GM23248 (cell line): ENCODE results near the gene CCDC63. TPM values are rescaled to one million over a fixed set of nuclear protein-coding genes. Genes with fewer than 3 reads are reported as not detected.

Source experiments
- DNase-seq: peaks from one replicate; pipeline ENCODE4 v3.0.0-alpha.2; 2015
- H2AFZ ChIP-seq: fragments of 200-600 bp; sonication (generic); 2 replicates; pipeline ENCODE4 v1.6.1; 2016; ENCODE audit warnings: antibody characterized with exemption
- H3F3A ChIP-seq: fragments of 200-600 bp; sonication (generic); 2 replicates; pipeline ENCODE4 v1.6.1; 2016; ENCODE audit warnings: mild to moderate bottlenecking, antibody characterized with exemption, mixed run types; ENCODE audit not compliant: insufficient read depth
- H3K27ac ChIP-seq: fragments of 200-600 bp; sonication (generic); 2 replicates; pipeline ENCODE4 v1.5.1; 2016; ENCODE audit warnings: mild to moderate bottlenecking
- H3K27me3 ChIP-seq: fragments of 200-600 bp; sonication (generic); replicated peaks from 2 replicates; pipeline ENCODE4 v1.6.1; 2016; ENCODE audit warnings: mild to moderate bottlenecking; ENCODE audit not compliant: insufficient read depth
- H3K36me3 ChIP-seq: fragments of 200-600 bp; sonication (generic); 2 replicates; pipeline ENCODE4 v1.6.1; 2016; ENCODE audit warnings: low read depth, mild to moderate bottlenecking
- H3K4me1 ChIP-seq: fragments of 200-600 bp; sonication (generic); 2 replicates; pipeline ENCODE4 v1.6.1; 2016; ENCODE audit warnings: mild to moderate bottlenecking; ENCODE audit not compliant: insufficient read depth
- H3K4me2 ChIP-seq: fragments of 200-600 bp; sonication (generic); one replicate; pipeline ENCODE4 v1.6.1; 2016; ENCODE audit warnings: mild to moderate bottlenecking; ENCODE audit not compliant: unreplicated experiment
- H3K4me3 ChIP-seq: fragments of 200-600 bp; sonication (generic); 2 replicates; pipeline ENCODE4 v1.5.1; 2016; ENCODE audit warnings: mild to moderate bottlenecking
- H3K79me2 ChIP-seq: fragments of 200-600 bp; sonication (generic); 2 replicates; pipeline ENCODE4 v1.6.1; 2016; ENCODE audit warnings: mild to moderate bottlenecking; ENCODE audit not compliant: insufficient read depth
- H3K9ac ChIP-seq: fragments of 200-600 bp; sonication (generic); 2 replicates; pipeline ENCODE4 v1.6.1; 2016; ENCODE audit warnings: mild to moderate bottlenecking
- H3K9me2 ChIP-seq: fragments of 200-600 bp; sonication (generic); 2 replicates; pipeline ENCODE4 v1.6.1; 2016; ENCODE audit warnings: mixed run types, mild to moderate bottlenecking, moderate library complexity; ENCODE audit not compliant: insufficient read depth
- H3K9me3 ChIP-seq: fragments of 200-600 bp; sonication (generic); one replicate; pipeline ENCODE4 v1.6.1; 2017; ENCODE audit warnings: low read depth
- H4K20me1 ChIP-seq: fragments of 200-600 bp; sonication (generic); 2 replicates; pipeline ENCODE4 v1.6.0; 2016; ENCODE audit not compliant: insufficient read depth
- EZH2 ChIP-seq: fragments of 200-600 bp; sonication (generic); IDR thresholded peaks from 2 replicates; pipeline ENCODE4 v1.6.1; 2018; ENCODE audit warnings: antibody characterized with exemption, mild to moderate bottlenecking; ENCODE audit not compliant: insufficient read depth, poor library complexity, severe bottlenecking
- EZH2phosphoT487 ChIP-seq: fragments of 200-600 bp; sonication (generic); IDR thresholded peaks from 2 replicates; pipeline ENCODE4 v1.6.1; 2018; ENCODE audit warnings: antibody characterized with exemption, moderate library complexity, mild to moderate bottlenecking, low read depth; ENCODE audit not compliant: insufficient read depth
- WGBS, 2 experiments: methylation state at CpG; one replicate each; pipeline ENCODE4 v1.1.6; 2015 to 2017; ENCODE audit warnings: low lambda C conversion rate in 2 of 2, low coverage in 1 of 2; ENCODE audit errors: missing lambda C conversion rate in 2 of 2; 5-methylcytosine and 5-hydroxymethylcytosine counted together
- in situ Hi-C: fragments of 300-500 bp; cut with MboI; formaldehyde crosslinking; loops from 2 replicates; pipeline ENCODE4 v1.15.0; 2020
- polyA plus RNA-seq: library from polyadenylated mRNA; unstranded; fragments of >200 nt; fragmentation: Nextera tagmentation; extraction: Ambion mirVana; gene quantifications from 2 replicates; pipeline ENCODE4 v1.2.1, GENCODE V29; 2016
- total RNA-seq: library from RNA; depleted of rRNA; stranded (reverse); fragments of >200 nt; shearing (Covaris generic); gene quantifications from 2 replicates; pipeline ENCODE4 v1.2.3, GENCODE V29; 2014

Gene CCDC63
- total and polyA plus RNA-seq, 2 experiments from 2014 or later: not detected

- Histone ChIP-seq H3K9ac (no peak overlapping the region), H2AFZ (no peak overlapping the region), H3F3A (no peaks in the 10 kb centered on the region), H3K4me3 (no peak overlapping the region), H3K4me2 (no peak overlapping the region), H3K9me3 (no peaks in the 10 kb centered on the region), H3K79me2 (no peaks in the 10 kb centered on the region), H3K36me3 (no peaks in the 10 kb centered on the region), H3K9me2 (no peaks in the 10 kb centered on the region), H3K4me1 (no peaks in the 10 kb centered on the region), H3K27me3 (peaks cover 10% of the 10 kb centered on the region), H3K27ac (no peak overlapping the region), H4K20me1 (no peaks in the 10 kb centered on the region)
- DNase-seq: no peak
- whole genome bisulfite sequencing, 2 experiments: 61 to 63% methylated on average over 6 of the region's 6 CpGs
- in situ Hi-C loops: no loop called here
- no peak for TF ChIP-seq EZH2
- no peak for TF ChIP-seq EZH2phosphoT487
Measured at GRCh38 chr12:110865521-110865920, 18.7 kb downstream of the CCDC63 start.

GRCh38 chr12:110869026-110869425 lies 22.2 kb downstream of the CCDC63 start:
- H3K9ac ChIP-seq: no peak overlapping the region
- 46 to 54% methylated on average over 3 of the region's 3 CpGs for WGBS, 2 experiments
- no peaks in the 10 kb centered on the region for H4K20me1 ChIP-seq
- H3K4me3 ChIP-seq: no peak overlapping the region
- H3K4me2 ChIP-seq: no peak overlapping the region
- DNase-seq: no peak
- H3K9me2 ChIP-seq: no peaks in the 10 kb centered on the region
- no peaks in the 10 kb centered on the region for H3K36me3 ChIP-seq
- peaks cover 19% of the 10 kb centered on the region for H3K27me3 ChIP-seq
- no peaks in the 10 kb centered on the region for H3K79me2 ChIP-seq
- H2AFZ ChIP-seq: no peak overlapping the region
- no peaks in the 10 kb centered on the region for H3K9me3 ChIP-seq
- H3K4me1 ChIP-seq: no peaks in the 10 kb centered on the region
- H3F3A ChIP-seq: no peaks in the 10 kb centered on the region
- H3K27ac ChIP-seq: no peak overlapping the region
- TF ChIP-seq EZH2phosphoT487 (no peak), EZH2 (no peak)
- in situ Hi-C loops: no loop called here

GRCh38 chr12:110869803-110870202 lies 23.0 kb downstream of the CCDC63 start:
- H2AFZ ChIP-seq: no peak overlapping the region
- H3K27ac ChIP-seq: no peak overlapping the region

GRCh38 chr12:110872100-110872499 lies 25.3 kb downstream of the CCDC63 start:
- WGBS, 2 experiments: 52 to 53% methylated on average over 4 of the region's 4 CpGs

More at GRCh38 chr12:110869803-110870202, 23.0 kb downstream of the CCDC63 start:
- Histone ChIP-seq H3F3A (no peaks in the 10 kb centered on the region), H3K79me2 (no peaks in the 10 kb centered on the region), H3K36me3 (no peaks in the 10 kb centered on the region), H3K4me1 (no peaks in the 10 kb centered on the region), H4K20me1 (no peaks in the 10 kb centered on the region), H3K4me2 (no peak overlapping the region), H3K27me3 (peaks cover 26% of the 10 kb centered on the region), H3K4me3 (no peak overlapping the region), H3K9ac (no peak overlapping the region), H3K9me3 (no peaks in the 10 kb centered on the region), H3K9me2 (no peaks in the 10 kb centered on the region)
- 68% methylated on average over 5 of the region's 5 CpGs for WGBS, 2 experiments
- in situ Hi-C loops: no loop called here
- no peak for TF ChIP-seq EZH2phosphoT487
- no peak for TF ChIP-seq EZH2
- no peak for DNase-seq

GRCh38 chr12:110874351-110874750 lies 27.6 kb downstream of the CCDC63 start:
- no peak for DNase-seq
- Histone ChIP-seq H3K36me3 (no peaks in the 10 kb centered on the region), H4K20me1 (no peaks in the 10 kb centered on the region), H3K4me3 (no peak overlapping the region), H3F3A (no peaks in the 10 kb centered on the region), H3K4me2 (no peak overlapping the region), H3K9ac (no peak overlapping the region), H3K27me3 (peaks cover 30% of the 10 kb centered on the region), H3K79me2 (no peaks in the 10 kb centered on the region), H3K27ac (no peak overlapping the region), H3K9me2 (no peaks in the 10 kb centered on the region), H3K4me1 (peaks cover 8% of the 10 kb centered on the region; the same call in 1 of the 2 replicates), H3K9me3 (no peaks in the 10 kb centered on the region), H2AFZ (no peak overlapping the region)
- in situ Hi-C loops: no loop called here
- 39 to 54% methylated on average over 2 of the region's 2 CpGs for WGBS, 2 experiments
- no peak for TF ChIP-seq EZH2

More at GRCh38 chr12:110872100-110872499, 25.3 kb downstream of the CCDC63 start:
- Histone ChIP-seq H2AFZ (no peak overlapping the region), H3K9me2 (no peaks in the 10 kb centered on the region), H4K20me1 (no peaks in the 10 kb centered on the region), H3K4me3 (no peak overlapping the region), H3K27me3 (peaks cover 30% of the 10 kb centered on the region), H3K36me3 (no peaks in the 10 kb centered on the region), H3K79me2 (no peaks in the 10 kb centered on the region), H3K27ac (no peak overlapping the region), H3F3A (no peaks in the 10 kb centered on the region), H3K9ac (no peak overlapping the region), H3K4me1 (no peaks in the 10 kb centered on the region), H3K4me2 (no peak overlapping the region), H3K9me3 (no peaks in the 10 kb centered on the region)
- in situ Hi-C loops: no loop called here
- TF ChIP-seq EZH2 (no peak), EZH2phosphoT487 (no peak)
- DNase-seq: no peak
